GM21528 (cell line): ENCODE results near the gene GRK3.

Experiments
- ATAC-seq: cut with Tn5 transposase; IDR thresholded peaks from one replicate; pipeline ENCODE4 v1.9.1; 2021; ENCODE audit warnings: mild to moderate bottlenecking, moderate library complexity; ENCODE audit not compliant: unreplicated experiment, low FRiP score

The GRK3 gene

DNA sequence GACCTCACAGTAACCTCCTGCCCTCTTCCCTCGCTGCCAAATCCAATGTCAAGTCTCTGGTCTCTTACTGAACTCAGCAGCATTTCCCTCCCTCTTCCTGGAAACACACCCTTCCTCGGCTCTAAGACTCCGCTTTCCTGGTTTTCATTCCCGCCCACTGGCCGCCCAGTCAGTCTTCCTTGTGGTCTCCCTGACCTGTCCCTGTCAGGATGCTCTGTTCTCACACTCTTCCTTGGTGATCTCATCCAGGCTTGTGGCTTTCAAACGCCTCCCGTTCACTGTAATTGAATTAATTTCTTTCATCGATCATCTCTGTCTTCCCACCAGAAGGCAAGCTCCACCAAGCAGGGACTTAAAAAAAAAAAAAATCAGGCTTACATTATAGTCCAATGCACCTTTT lies 211.1 kb downstream of the GRK3 start:
- ATAC-seq: no peak

DNA sequence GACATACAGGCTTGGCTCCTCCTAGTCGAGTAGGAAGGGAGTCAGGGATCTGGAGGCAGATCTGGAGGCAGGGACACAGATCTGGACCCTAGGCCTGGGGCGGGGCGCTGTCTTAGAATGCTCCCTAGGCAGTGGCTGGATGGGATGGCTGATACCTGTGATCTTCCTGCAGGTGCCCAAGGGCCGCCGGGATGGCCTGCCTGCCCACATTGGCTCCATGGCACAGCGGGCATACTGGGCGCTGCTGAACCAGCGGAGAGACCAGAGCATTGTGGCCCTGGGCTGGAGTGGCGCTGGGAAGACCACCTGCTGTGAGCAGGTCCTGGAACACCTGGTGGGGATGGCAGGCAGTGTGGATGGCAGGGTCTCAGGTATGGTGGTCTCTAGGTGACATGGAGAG lies 212.9 kb downstream of the GRK3 start:
- no peak for ATAC-seq

DNA sequence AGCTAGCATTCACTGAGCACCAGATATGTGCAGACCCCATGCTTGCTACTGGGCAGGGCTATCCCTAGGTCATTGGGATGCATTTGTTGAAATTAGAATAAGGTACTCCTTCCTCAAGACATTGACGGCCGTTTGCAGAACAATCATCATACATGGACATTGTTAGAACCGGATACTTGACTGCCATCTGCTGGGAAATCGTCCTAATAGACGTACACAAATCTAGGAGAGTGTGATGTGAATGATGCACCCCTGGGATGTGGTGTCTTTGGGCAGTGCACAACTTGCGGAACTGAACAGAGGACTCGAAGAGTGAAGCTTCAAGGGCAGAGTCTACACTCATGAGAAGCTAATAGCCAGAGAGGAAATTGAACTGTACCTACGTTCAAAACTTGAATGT lies 213.4 kb downstream of the GRK3 start:
- no peak for ATAC-seq
